Ureter (tissue), 1 donor: ENCODE data around the gene NUDT3. TPM values are rescaled to one million over a fixed set of nuclear protein-coding genes. Genes with fewer than 3 reads are reported as not detected.

Experiments
- DNase-seq: peaks from one replicate; pipeline ENCODE4 v3.0.0-alpha.2; 2020; ENCODE audit warnings: low spot score
- total RNA-seq: library from RNA; stranded (reverse); gene quantifications from one replicate; pipeline ENCODE4 v1.2.4, GENCODE V29; 2023
- donor health status: DM: yes; HTN: yes; CAD: no.

NUDT3 gene
- total RNA-seq, 1 donor from 2014 or later = 57.0 TPM

DNA sequence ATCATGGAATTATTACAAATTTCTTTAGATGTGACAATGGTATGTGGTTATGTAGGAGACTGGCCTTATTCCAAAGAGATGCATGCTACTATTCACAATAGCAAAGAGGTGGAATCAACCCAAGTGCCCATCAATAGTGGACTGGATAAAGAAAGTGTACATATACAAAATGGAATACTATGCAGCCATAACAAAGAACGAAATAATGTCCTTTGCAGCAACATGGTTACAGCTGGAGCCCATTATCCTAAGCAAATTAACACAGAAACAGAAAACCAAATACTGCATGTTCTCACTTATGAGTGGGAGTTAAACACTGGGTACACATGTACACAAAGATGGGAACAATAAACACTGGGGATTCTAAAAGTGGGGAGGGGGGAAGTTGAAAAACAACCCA is 69.7 kb downstream of the NUDT3 start:
- no peak for DNase-seq

DNA sequence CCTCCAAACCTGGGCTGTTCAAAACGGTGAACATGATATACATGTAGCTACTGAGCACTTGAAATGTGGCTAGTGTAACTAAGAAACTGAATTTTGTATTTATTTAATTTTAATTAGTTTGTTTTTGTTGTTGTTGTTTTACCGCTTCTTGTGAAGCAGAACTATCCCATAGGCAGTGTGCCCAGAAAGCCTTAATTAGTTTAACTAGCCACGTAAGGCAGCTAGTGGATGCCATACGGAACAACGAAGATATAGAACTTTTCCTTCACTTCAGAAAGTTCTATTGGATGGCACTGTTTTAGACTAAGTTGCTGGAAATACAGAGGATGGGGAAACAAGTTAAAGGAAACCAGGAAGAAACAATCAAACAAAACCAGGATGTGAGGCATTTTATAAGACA is 70.6 kb downstream of the NUDT3 start:
- DNase-seq = no peak

DNA sequence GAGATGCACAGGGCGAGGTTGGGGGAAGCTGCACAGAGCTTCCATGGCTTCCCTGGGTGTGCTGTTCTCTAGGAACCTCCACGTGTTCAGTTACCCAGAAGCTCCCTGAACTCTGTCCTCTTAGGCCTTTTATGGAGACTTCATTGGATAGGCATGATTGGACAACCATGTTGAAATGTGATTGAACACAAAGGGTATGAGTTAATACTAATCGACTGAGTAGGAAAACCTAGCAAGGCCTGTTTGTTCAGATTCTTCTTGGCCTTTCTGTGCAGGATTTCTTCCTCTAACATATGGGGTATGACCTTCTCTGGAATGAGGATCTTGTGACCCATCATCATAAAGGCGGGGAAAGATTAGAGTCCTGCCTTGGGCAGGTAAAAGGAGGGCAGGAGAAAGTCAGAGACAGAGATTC is 73.0 kb downstream of the NUDT3 start:
- no peak for DNase-seq

DNA sequence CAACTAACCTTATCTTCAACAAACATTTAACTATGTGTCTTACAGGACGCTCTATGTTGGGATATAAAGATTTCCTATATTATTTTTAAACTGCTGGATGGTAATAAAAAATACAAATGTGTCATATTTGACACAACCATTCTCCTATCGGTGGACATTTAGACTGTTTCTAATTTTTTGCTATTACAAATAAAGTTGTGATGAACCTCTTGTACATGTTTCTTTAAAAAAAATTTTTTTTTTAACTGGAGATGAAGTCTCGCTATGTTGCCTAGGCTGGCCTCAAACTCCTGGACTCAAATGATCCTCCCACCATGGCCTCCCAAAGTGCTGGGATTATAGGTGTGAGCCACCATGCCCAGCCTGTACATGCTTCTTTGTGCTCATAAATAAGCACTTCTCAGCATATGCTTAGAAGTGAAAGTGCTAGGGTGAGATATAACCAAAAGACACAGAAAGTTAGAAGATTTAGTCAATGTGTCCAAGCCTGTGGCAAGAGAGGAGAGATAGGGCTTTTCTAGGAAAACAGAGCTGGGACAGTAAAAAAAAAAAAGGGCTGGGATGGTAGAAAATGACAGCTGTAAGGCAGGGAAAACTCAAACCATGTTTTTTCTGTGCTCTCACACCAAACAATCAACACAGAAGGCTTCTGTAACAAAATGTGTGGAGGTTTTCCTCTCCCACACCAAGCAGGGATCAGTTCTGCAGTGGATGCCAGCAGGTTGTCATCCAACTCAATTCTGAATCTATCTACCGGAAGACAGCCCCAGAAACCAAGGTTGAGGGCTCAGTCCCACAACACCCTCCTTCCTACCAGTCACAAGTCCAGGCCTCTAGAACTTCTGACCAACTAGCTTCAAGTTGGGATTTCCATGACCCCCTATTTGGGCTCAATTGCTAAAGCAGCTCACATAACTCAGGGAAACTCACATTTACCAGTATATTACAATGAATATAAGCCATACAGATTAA is 73.7 kb downstream of the NUDT3 start:
- no peak for DNase-seq

DNA sequence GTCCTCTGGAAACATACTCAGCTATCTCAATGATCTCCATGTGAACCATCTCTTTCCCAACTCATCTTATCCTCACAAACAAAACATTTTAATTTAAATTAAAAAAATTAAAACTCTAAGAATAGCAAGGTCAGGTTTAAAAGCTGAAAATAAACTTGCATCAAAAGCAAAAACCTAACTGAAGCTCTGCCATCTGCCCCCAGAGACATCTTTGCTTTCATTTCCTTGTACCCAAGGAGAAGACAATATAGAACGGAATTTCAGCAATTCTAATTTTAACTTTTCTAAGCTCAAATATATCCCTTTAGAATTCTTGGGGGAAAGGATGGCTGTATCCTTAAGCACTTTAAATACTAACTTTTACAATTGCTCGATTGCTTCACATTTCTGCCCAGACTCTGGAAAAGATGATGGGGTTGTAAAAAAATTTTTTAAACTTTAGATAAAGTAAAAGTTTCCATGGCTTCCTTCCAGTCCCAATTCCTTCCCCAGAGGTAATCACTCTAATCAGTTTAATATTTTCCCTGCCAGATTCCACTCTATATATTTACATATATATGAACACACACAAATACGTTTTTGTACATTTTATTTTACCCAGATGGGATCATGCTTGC is 74.5 kb downstream of the NUDT3 start:
- no peak for DNase-seq

DNA sequence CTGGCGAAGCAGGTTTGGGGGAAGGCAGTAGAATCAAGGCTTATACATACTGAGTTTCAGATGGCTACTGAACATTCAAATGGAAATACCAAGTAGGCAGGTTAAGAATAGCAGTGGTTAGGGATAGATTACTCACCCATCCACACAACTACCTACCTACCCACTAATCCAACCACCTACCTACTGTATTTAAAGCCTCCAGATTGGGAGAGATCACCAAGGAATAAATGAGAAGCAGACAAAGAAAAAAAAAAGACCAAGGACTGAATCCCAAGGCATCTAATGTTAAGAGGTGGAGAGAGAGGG is 75.3 kb downstream of the NUDT3 start:
- no peak for DNase-seq

DNA sequence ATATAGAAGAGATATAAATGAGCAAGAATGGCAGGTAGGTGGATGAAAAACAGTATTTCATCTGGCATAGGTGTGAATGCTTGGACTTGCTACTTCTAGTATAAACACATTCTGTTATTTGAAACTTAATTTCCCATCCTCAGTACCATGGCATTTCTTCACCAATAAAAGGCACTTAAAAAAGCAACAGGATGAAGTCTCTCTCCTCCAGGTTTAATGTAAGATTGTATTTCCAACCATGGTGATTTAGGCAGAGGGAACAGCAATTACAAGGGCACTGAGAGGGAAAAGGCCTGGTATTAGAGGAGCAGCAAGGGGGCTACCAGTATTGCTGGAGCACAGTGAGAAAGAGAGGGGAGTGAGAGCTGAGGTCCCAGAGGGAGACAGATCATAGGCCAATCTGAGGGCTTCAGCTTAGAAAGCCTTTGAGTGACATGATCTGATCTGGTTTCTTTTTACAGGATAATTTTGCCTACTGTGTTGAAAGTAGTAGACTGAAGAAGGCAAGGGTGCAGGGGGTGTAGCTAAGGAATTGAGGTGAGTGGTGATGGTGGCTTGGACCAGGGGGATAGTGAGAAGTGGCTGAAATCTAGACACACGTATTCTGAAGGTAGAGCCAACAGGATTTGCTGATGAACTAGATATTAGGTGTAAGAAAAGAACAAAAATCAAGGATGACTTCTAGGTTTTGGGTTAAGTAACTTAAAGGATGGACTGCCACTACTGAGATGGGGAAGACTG is 75.9 kb downstream of the NUDT3 start:
- no peak for DNase-seq

DNA sequence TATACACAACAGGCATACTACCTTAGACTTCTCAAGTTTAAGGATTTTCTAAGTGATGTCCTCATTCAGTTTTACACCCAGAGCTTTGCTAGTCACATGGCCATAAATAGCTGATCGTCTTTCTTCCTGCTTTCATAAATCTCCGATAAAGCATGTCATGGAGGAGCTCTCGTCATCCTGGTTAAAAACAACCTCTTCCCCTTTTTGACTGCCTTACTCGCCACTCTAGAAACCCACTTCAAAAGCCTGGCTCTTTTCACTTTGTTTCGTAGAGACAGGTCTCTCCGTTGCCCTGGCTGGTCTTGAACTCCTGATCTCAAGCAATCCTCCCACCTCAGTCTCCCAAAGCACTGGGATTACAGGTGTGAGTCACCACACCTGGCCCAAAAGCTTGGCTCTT is 76.7 kb downstream of the NUDT3 start:
- DNase-seq = no peak

DNA sequence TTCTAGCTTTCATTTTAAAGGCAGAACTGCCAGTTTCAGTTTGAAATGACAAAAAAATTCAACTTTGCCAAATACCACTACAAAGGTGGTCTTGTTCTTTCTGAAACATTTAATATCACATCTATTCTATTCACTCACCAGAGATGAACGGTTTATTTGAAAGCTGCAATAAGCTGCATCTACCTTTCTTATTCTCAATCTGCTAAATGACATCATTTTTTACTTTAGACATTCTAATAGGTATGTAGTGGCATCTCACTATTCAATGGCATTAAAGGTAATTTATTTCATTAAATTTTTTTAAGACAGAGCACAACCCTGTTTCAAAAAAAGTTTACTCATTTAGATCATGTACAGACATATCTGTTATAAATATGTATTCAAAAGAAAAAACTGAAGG is 77.2 kb downstream of the NUDT3 start:
- DNase-seq = no peak

DNA sequence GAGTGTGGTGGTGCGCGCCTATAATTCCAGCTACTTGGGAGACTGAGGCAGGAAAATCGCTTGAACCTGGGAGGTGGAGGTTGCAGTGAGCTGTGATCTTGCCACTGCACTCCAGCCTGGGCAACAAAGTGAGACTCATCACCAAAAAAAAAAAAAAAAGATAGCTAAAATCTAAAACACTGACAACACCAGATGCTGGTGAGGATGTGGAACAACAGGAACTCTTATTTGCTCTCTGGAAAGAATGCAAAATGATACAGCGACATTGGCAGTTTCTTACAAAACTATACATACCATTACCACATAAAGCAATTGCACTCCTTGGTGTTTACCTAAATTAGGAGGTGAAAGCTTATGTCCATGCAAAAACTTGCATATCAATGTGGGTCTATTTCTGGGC is 80.2 kb downstream of the NUDT3 start:
- DNase-seq = no peak

DNA sequence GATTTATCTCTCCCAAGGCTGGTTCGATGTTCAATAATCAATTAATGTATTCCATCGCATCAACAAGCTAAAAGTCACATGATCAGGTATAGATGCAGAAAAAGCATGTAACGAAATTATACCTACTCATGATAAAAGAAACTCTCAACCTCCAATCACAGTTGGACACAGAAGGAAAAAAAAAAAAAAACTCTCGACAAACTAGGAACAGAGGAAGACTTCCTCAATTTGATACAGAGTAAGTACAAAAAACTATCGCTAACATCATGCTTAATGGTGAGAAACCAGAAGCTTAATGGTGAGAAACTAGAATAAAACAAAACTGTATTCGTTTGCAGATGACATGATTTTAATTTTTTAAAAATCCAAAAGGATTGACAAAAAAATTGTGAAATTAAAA is 81.7 kb downstream of the NUDT3 start:
- DNase-seq = no peak

DNA sequence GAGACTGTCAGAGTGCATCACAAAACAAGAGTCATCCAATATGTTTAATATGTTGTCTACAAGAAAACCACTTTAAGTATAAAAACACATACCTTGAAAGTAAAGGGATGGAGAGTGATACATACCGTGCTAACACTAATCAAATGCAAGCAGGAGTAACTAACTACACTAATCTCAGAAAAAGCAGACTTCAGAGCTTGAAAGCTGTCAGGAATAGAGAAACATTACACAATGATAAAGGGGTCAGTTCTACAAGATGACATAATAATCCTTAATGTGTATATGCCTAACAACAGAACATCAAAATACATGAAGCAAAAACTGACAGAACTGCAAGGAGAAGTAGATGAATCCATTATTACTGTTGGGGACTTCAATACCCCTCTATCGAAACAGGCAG is 84.0 kb downstream of the NUDT3 start:
- no peak for DNase-seq

DNA sequence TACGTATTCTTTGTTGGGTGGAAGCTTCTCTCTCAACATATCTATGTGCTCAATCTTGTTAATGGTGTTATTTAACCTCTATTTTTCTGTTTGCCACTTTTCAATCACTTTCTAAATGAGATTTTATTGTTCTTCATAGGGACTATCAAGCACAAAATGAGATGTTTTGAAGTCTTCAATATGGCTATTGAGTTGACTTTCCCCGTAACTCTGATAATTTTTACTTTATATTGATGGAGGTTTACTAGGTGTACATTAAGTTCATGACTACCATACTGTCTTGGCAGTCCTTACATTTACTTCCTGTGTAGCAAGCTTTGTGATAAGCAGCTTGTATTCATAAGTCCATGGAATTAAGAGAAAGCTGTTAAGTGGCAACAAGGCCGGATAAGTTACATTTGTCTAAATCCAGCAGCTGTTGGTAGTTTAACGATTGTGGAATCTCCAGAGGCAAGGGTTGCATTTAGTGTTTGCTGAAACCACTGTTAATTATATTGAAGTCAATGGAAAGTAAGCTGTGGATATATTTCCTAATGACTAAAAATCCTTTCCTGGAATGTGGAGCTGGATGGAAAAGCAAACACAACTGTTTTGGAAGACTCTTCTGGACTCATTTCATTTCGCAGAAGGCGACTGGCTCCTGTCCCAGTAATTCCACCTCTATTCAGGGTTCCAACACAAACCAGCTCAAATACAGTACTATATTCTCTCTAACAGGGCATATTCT is 86.3 kb downstream of the NUDT3 start:
- DNase-seq = no peak

DNA sequence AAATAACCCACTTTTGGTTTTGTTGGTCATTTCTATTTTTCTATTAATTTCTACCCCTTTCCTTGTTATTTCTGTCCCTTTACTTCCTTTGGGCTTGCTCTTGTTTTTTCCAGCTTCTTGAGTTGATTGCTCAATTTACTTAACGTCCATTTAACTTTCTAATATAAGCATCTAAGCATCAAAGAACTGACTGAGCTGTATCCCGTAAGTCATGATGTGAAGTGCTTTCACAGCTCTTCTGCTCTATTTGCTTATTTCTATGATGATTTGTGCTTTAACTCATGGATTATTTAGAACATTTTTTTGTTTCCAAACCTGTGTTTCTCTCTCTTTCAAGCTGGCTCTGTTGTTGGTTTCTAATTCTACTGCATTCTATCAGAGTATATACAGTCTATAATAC is 87.0 kb downstream of the NUDT3 start:
- no peak for DNase-seq

DNA sequence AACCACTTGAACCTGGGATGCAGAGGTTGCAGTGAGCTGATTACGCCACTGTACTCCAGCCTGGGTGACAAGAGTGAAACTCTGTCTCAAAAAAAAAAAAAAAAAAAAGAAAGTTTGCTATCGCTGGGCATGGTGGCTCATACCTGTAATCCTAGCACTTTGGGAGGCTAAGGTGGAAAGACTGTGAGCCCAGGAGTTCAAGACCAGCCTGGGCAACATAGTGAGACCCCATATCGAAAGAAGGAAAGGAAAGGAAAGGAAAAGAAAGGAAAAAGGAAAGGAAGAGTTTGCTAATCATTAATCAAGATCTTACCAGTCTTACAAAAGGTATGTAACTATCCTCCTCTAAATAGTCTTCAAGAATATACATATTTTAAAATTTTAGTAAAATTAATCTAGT is 88.3 kb downstream of the NUDT3 start:
- DNase-seq = no peak

DNA sequence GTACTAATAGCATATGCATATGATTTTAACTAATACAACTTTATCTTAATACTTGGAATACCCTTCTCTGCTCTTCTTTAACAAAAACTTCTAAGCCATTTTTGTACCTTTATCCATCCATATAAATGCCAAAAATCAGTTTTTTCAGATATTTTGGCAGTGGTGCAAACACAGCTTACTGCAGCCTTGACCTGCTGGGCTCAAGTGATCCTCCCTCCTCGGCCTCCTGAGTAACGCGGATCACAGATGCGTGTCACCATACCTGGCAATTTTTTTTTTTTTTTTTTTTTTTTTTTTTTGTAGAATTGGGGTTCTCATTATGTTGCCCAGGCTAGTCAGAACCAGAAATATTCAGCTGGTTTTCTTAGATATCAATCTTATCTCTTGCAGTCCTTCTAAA is 89.5 kb downstream of the NUDT3 start:
- no peak for DNase-seq

DNA sequence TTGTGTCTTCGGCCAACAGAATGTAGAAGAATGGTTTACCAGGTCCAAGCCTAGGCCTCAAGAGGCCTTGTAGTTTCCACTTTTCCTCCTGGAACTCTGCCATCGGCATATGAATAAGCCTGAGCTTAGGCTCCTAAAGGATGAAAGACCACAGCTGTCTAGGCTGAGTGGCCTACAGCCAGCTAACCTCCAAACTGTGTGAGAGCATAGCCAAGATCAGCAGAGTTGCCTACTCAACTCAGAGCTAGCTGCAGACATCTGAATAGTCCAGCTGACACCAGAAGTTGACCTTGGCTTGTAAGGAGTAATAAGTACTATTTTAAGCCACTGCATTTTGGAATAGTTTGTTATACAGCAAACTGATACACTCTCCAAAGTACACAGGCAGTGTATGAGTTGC is 91.1 kb downstream of the NUDT3 start:
- DNase-seq = no peak

DNA sequence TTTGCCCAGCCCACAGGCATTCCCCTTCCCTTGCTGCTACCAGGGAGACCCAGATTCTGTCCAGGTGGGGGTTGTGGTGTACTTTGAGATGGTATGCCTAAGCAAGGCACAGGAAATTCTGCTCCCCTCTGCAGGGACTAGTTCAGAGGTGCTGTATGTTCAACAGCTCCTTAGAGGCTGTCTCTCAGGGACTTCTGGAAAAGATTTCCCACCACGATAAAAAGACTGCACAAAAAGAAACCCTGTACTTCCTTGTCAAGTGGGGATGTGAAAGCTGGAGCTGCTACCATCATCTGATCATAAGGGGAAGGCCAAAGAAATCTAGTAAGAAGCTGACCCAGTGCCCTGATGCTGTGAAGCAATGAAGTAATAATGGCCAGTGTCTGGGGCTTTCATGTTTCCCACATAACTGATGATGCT is 92.1 kb downstream of the NUDT3 start:
- no peak for DNase-seq

DNA sequence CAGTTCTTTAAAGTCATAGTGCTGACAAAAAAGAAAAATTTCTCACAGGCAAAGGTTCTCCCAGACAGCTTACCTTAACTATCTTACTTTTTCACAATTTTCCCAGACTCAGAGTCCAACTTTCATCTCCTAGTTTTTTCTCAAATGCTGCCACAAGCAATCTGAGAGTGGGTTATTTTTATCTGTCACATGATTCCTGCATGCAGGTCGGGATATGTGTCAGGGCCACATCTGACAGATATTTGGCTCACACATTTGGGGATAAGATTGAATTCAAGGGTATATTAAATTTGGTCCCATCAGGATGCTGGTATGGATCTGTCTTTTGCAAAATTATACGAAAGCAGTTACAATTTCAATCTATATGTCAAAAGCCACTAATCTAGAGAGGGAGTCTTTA is 93.5 kb downstream of the NUDT3 start:
- no peak for DNase-seq

DNA sequence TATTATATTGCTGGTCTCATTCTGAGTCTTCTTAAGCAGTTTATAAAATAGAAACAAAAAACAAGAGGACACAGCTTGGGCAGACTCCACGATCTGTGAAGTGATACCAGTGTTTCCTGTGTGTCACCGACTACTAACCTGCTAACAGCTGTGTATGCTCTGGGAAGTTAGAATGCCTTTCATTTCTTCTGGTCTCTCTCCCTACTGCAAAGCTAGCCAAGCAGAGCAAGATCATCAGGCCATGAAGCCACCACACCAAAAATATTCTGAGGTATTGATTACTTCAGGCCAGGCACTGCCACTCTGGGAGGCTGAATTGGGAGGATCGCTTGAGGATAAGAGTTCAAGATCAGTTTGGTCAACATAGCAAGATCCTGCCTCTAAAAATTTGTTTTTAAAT is 96.7 kb downstream of the NUDT3 start:
- DNase-seq = no peak

DNA sequence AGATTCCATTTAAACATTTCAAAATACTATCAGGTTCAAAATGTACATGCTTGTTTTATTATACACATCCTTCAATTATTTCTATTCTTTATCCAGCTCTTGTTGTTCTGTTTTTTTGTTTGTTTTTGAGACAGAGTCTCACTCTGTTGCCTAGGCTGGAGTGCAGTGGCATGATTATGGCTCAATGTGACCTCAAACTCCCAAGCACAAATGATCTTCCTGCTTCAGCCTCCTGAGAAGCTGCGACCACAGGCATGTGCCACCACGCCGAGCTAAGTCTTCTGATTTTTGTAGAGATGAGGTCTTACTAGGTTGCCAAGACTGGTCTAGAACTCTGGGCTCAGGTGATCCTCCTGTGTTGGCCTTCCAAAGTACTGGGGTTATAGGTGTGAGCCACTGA is 99.5 kb downstream of the NUDT3 start:
- DNase-seq = no peak

DNA sequence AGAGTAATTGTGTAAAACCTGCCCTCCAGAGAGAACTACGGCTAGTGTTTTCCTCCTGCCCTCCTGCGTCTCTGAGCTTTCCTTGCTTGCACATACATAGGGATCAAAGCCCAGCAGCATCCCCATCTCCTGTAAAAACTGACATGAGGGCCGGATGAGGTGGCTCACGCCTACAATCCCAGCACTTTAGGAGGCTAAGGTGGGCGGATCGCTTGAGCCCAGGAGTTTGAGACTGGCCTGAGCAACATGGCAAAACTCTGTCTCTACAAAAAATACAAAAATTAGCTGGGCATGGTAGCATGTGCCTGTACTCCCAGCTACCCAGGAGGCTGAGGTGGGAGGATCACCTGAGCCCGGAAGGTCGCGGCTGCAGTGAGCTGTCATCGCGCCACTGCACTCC is 103.3 kb downstream of the NUDT3 start:
- DNase-seq = no peak
